HepG2 (cell line): ENCODE data around the gene MSL2. TPM values are rescaled to one million over a fixed set of nuclear protein-coding genes. Genes with fewer than 3 reads are reported as not detected.

Experiments
- ASH2L ChIP-seq: fragments of 300-600, 200-600 bp; sonication (generic); IDR thresholded peaks from 2 replicates; pipeline ENCODE4 v1.7.0; 2017; ENCODE audit warnings: low read depth, mild to moderate bottlenecking, moderate library complexity, mixed read lengths, low read length; ENCODE audit not compliant: insufficient read length
- CBX5 ChIP-seq: sonication (generic); formaldehyde crosslinking; IDR thresholded peaks from 2 replicates; pipeline ENCODE4 v1.4.0; 2020; ENCODE audit warnings: missing genetic modification reagents, borderline replicate concordance
- HCFC1 ChIP-seq: fragments of 150-350 bp; IDR thresholded peaks from 2 replicates; pipeline ENCODE4 v1.6.1; 2014; ENCODE audit warnings: low read depth, low read length
- IKZF1 ChIP-seq: fragments of 450-650 bp; IDR thresholded peaks from 2 replicates; pipeline ENCODE4 v1.7.1; 2016
- MAFF ChIP-seq: IDR thresholded peaks from 2 replicates; pipeline ENCODE4 v1.6.1; 2011; ENCODE audit warnings: low read depth, low read length, improper control_type of control experiment
- NONO ChIP-seq, 2 experiments: fragments of 450-650 bp in 1 of 2; sonication (generic) in 1 of 2; formaldehyde crosslinking in 1 of 2; IDR thresholded peaks in 1 of 2; conservative IDR thresholded peaks in 1 of 2; 2 replicates each; pipeline versions ENCODE4 v1.6.1 to v1.8.0; 2017 to 2022; ENCODE audit warnings: mild to moderate bottlenecking in 1 of 2, missing genetic modification reagents in 1 of 2, moderate library complexity in 1 of 2
- NR2F1 ChIP-seq, 2 experiments: fragments of 450-650 bp in 1 of 2; formaldehyde crosslinking in 1 of 2; IDR thresholded peaks; 2 replicates each; pipeline versions ENCODE4 v1.5.0 to v1.6.1; 2016 to 2020; ENCODE audit warnings: mild to moderate bottlenecking in 1 of 2, missing compliant biosample characterization in 1 of 2, missing genetic modification reagents in 1 of 2, moderate library complexity in 1 of 2
- RORA ChIP-seq: sonication (generic); formaldehyde crosslinking; IDR thresholded peaks from 2 replicates; pipeline ENCODE4 v1.5.0; 2020; ENCODE audit warnings: mild to moderate bottlenecking, missing genetic modification reagents, moderate library complexity
- SAFB2 ChIP-seq: sonication (generic); formaldehyde crosslinking; IDR thresholded peaks from 2 replicates; pipeline ENCODE4 v1.5.1; 2020; ENCODE audit warnings: missing genetic modification reagents, low read depth, mild to moderate bottlenecking, borderline replicate concordance
- ZNF235 ChIP-seq: sonication (generic); formaldehyde crosslinking; IDR thresholded peaks from 2 replicates; pipeline ENCODE4 v1.8.1; 2023; ENCODE audit warnings: mild to moderate bottlenecking, missing genetic modification reagents, borderline replicate concordance
- ZNF350 ChIP-seq: sonication (generic); formaldehyde crosslinking; IDR thresholded peaks from 2 replicates; pipeline ENCODE4 v1.4.0; 2020; ENCODE audit warnings: mild to moderate bottlenecking, low read depth, missing genetic modification reagents, borderline replicate concordance
- ZNF431 ChIP-seq: sonication (generic); formaldehyde crosslinking; IDR thresholded peaks from 2 replicates; pipeline ENCODE4 v1.9.0; 2022; ENCODE audit warnings: missing genetic modification reagents, low read depth, mild to moderate bottlenecking, borderline replicate concordance
- polyA plus RNA-seq, 8 experiments: library from polyadenylated mRNA; depleted of rRNA in 3 of 8; stranded (reverse) in 7 of 8; unstranded in 1 of 8; fragments of >200 nt; fragmentation: Illumina TruSeq in 4 of 8; extraction: Trizol in 4 of 8; gene quantifications; 2 replicates each; pipeline versions ENCODE4 v1.2.1 to v1.2.3, GENCODE V29; 2011 to 2016; ENCODE audit warnings: low read depth in 4 of 8, missing spikeins in 1 of 8, mixed read lengths in 1 of 8; ENCODE audit not compliant: insufficient read depth in 1 of 8
- total RNA-seq, 5 experiments: library from RNA; depleted of rRNA; stranded (reverse); fragments of >200 nt; fragmentation: Illumina TruSeq; extraction: Trizol; gene quantifications; 2 replicates each; pipeline ENCODE4 v1.2.3, GENCODE V29; 2016; ENCODE audit warnings: low read depth in 1 of 5
- TF ChIP-seq, protein P1 (sequence below): sonication (generic); formaldehyde crosslinking; IDR thresholded peaks from 2 replicates; pipeline ENCODE4 v1.9.0; 2021; ENCODE audit warnings: missing genetic modification reagents, mild to moderate bottlenecking, borderline replicate concordance

MSL2 gene
- total and polyA plus RNA-seq, 2 of the 13 experiments (the other 11 are each of a cell fraction or from before 2014, with no cell fraction given) = 6.9 to 11.7 TPM

- TF ChIP-seq CBX5 (CRISPR knock-in tag) (no peak), MAFF (no peak), NONO (IDR thresholded peaks at IDR 0.05) (no peak), NONO (CRISPR knock-in tag; conservative IDR thresholded peaks at IDR 0.05) (no peak), ZNF350 (CRISPR knock-in tag) (peak; percentile 18; the same call in 1 of the 2 replicates), HCFC1 (no peak), IKZF1 (no peak), ASH2L (peak; percentile 74), ZNF235 (CRISPR knock-in tag) (no peak), SAFB2 (CRISPR knock-in tag) (no peak), NR2F1 (CRISPR knock-in tag; IDR thresholded peaks at IDR 0.05) (0 out of 4 replicates have a peak, but pooled peaks of 1 of the 2 experiments have one; percentile 8), RORA (0 out of 2 replicates have a peak, but pooled peaks have one; percentile 3), ZNF431 (no peak)
- TF ChIP-seq, protein P1, sequence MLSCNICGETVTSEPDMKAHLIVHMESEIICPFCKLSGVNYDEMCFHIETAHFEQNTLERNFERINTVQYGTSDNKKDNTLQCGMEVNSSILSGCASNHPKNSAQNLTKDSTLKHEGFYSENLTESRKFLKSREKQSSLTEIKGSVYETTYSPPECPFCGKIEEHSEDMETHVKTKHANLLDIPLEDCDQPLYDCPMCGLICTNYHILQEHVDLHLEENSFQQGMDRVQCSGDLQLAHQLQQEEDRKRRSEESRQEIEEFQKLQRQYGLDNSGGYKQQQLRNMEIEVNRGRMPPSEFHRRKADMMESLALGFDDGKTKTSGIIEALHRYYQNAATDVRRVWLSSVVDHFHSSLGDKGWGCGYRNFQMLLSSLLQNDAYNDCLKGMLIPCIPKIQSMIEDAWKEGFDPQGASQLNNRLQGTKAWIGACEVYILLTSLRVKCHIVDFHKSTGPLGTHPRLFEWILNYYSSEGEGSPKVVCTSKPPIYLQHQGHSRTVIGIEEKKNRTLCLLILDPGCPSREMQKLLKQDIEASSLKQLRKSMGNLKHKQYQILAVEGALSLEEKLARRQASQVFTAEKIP = no peak
Observed at GRCh38 chr3:136197159-136197793, 1.1 kb upstream of the MSL2 start (continued).
